GM12801 (cell line): ENCODE data around the gene CRYL1.

ENCODE experiments used
- TF ChIP-seq, protein P1 (sequence below): IDR thresholded peaks from one replicate; pipeline ENCODE4 v1.5.1; 2011; ENCODE audit warnings: control low read depth; ENCODE audit not compliant: insufficient read length; ENCODE audit errors: extremely low read depth

Gene CRYL1

DNA sequence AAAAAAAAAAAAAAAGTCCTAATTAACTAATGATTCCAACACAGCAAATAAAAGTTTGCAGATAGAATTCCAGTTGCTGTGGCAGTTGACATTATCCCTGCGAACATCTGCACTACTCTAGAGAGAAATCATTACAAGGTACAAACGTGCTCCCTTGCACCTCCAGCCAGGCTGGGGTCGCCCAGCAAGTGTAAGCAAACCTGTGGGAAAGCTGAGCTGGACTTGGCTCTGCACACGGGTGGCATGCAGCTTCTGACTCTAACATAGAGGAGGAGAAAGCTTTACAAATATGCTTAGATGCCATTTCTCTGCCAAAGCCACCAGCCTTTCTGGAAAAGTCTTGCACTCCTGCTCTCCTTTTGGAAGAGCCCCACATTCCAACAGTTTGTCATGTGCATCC, 103.3 kb downstream of the CRYL1 start:
- TF ChIP-seq, protein P1, sequence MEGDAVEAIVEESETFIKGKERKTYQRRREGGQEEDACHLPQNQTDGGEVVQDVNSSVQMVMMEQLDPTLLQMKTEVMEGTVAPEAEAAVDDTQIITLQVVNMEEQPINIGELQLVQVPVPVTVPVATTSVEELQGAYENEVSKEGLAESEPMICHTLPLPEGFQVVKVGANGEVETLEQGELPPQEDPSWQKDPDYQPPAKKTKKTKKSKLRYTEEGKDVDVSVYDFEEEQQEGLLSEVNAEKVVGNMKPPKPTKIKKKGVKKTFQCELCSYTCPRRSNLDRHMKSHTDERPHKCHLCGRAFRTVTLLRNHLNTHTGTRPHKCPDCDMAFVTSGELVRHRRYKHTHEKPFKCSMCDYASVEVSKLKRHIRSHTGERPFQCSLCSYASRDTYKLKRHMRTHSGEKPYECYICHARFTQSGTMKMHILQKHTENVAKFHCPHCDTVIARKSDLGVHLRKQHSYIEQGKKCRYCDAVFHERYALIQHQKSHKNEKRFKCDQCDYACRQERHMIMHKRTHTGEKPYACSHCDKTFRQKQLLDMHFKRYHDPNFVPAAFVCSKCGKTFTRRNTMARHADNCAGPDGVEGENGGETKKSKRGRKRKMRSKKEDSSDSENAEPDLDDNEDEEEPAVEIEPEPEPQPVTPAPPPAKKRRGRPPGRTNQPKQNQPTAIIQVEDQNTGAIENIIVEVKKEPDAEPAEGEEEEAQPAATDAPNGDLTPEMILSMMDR = no peak

- TF ChIP-seq, protein P1 = no peak
These were observed 104.7 kb downstream of the CRYL1 start for GRCh38 chr13:20420938-20421337.

DNA sequence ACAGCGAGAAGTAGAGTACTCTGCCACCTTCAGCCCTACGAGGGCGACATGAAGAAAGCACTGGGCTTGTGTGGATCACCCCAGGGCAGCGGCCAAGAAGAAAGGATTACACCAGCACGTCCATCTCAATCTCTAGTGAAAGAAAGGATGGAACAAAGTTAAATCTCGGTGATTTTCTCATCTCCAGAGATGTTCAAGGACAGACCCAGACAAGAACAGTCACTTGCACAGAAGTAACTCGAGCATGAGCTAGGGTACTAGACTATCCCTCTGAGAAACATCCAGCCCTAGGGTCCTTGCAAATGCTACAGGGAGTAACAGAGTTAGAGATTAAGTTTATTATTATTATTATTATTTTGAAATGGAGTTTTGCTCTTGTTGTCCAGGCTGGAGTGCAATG, 106.7 kb downstream of the CRYL1 start:
- TF ChIP-seq, protein P1 = no peak

- TF ChIP-seq, protein P1 = no peak
These were observed 109.4 kb downstream of the CRYL1 start for GRCh38 chr13:20416223-20416745.

DNA sequence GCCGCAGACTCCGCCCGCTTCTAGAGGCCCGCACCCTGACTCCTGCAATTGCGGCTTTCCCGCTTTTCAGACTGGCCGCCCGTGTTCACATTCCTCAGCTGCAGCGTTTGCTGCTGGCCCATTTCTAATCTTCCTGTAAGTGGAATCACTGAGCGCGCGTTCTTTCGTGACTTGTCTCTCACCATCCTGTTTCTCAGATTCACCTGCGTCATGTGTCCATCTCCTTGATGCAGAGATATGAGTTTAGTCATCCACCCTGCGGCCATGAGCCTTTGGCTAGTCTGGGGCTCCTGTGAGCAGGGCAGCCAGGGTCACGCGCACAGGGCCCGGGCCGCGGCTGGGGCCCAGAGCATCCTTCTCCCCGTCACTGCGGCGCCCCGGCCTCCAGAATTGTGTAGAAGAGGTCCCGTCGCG, 110.0 kb downstream of the CRYL1 start:
- TF ChIP-seq, protein P1 = no peak

GRCh38 chr13:20415306-20415679, 110.4 kb downstream of the CRYL1 start:
- TF ChIP-seq, protein P1 = no peak

DNA sequence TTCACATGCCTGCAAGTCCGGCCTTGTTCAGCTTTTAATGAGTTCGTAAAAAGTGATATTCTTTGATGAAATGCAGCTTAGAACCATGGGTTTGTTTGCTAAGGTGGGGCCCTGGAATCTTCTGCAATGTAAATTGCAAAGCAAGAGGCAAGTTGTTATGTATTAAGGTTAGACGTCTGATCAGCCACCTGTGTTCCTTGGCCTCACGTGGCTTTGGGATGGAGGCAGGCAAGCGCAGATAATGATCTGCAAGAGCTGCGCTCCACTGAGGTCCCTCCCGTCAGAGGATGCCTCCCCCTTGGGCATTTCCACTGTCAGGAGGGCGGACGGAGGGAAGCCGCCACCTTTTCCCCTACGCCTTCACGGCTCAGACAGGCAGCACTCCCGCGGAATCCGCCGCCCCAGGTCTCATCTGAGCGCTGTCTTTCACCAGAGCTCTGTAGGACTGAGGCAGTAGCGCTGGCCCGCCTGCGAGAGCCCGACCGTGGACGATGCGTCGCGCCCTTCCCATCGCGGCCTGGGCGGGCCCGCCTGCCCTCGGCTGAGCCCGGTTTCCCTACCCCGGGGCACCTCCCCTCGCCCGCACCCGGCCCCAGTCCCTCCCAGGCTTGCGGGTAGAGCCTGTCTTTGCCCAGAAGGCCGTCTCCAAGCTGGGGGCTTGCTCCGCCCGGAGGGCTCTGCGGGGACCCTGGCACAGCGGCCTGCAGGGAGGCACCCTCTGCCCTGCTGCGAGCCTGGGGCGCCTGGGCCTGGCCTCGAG, 110.9 kb downstream of the CRYL1 start:
- TF ChIP-seq, protein P1 = no peak
